Measurements from ENCODE around the gene WWOX.

Gene WWOX

GRCh38 chr16:78137179-78137578, 37.7 kb downstream of the WWOX start:
- Histone ChIP-seq H3K9me3 (ENCODE audit: control insufficient read depth in 2 of 2, low read length in 2 of 2) (no peaks in the 10 kb centered on the region), H3K36me3 (ENCODE audit: control insufficient read depth in 2 of 2, insufficient read depth in 2 of 2, low read length in 2 of 2) (no peaks in the 10 kb centered on the region), H3K4me3 (ENCODE audit: low read length in 2 of 2) (no peak overlapping the region), H3K27ac (ENCODE audit: low read depth in 2 of 2, low read length in 2 of 2) (no peak overlapping the region), H3K4me1 (ENCODE audit: control insufficient read depth in 2 of 2, insufficient read depth in 2 of 2, low read length in 2 of 2) (peaks cover 0 to 3% of the 10 kb centered on the region in 2 donors), H3K27me3 (ENCODE audit: control insufficient read depth in 2 of 2, insufficient read depth in 2 of 2, low read length in 2 of 2) (no peaks in the 10 kb centered on the region), H3K9ac (ENCODE audit: low read depth in 1 of 2, low read length in 2 of 2) (no peak overlapping the region)

GRCh38 chr16:78137782-78138616, 38.5 kb downstream of the WWOX start:
- Histone ChIP-seq H3K4me1 (ENCODE audit: control insufficient read depth in 2 of 2, insufficient read depth in 2 of 2, low read length in 2 of 2) (peaks cover 0 to 3% of the 10 kb centered on the region in 2 donors), H3K9ac (ENCODE audit: low read depth in 1 of 2, low read length in 2 of 2) (no peak overlapping the region), H3K27me3 (ENCODE audit: control insufficient read depth in 2 of 2, insufficient read depth in 2 of 2, low read length in 2 of 2) (no peaks in the 10 kb centered on the region), H3K27ac (ENCODE audit: low read depth in 2 of 2, low read length in 2 of 2) (no peak overlapping the region), H3K9me3 (ENCODE audit: control insufficient read depth in 2 of 2, low read length in 2 of 2) (no peaks in the 10 kb centered on the region), H3K36me3 (ENCODE audit: control insufficient read depth in 2 of 2, insufficient read depth in 2 of 2, low read length in 2 of 2) (no peaks in the 10 kb centered on the region), H3K4me3 (ENCODE audit: low read length in 2 of 2) (no peak overlapping the region)

- no peak overlapping the region for H3K4me3 ChIP-seq (ENCODE audit: low read length in 2 of 2)
- no peaks in the 10 kb centered on the region for H3K9me3 ChIP-seq (ENCODE audit: control insufficient read depth in 2 of 2, low read length in 2 of 2)
- no peak overlapping the region for H3K9ac ChIP-seq (ENCODE audit: low read depth in 1 of 2, low read length in 2 of 2)
- H3K36me3 ChIP-seq (ENCODE audit: control insufficient read depth in 2 of 2, insufficient read depth in 2 of 2, low read length in 2 of 2), result no peaks in the 10 kb centered on the region
- H3K4me1 ChIP-seq (ENCODE audit: control insufficient read depth in 2 of 2, insufficient read depth in 2 of 2, low read length in 2 of 2), result no peaks in the 10 kb centered on the region
- H3K27me3 ChIP-seq (ENCODE audit: control insufficient read depth in 2 of 2, insufficient read depth in 2 of 2, low read length in 2 of 2), result no peaks in the 10 kb centered on the region
- H3K27ac ChIP-seq (ENCODE audit: low read depth in 2 of 2, low read length in 2 of 2), result no peak overlapping the region
Measured at GRCh38 chr16:78140818-78141466, 41.5 kb downstream of the WWOX start.

- H3K27ac ChIP-seq (ENCODE audit: low read depth in 2 of 2, low read length in 2 of 2), result no peak overlapping the region
- H3K4me3 ChIP-seq (ENCODE audit: low read length in 2 of 2), result no peak overlapping the region
- no peaks in the 10 kb centered on the region for H3K9me3 ChIP-seq (ENCODE audit: control insufficient read depth in 2 of 2, low read length in 2 of 2)
- no peak overlapping the region for H3K9ac ChIP-seq (ENCODE audit: low read depth in 1 of 2, low read length in 2 of 2)
- no peaks in the 10 kb centered on the region for H3K4me1 ChIP-seq (ENCODE audit: control insufficient read depth in 2 of 2, insufficient read depth in 2 of 2, low read length in 2 of 2)
- H3K36me3 ChIP-seq (ENCODE audit: control insufficient read depth in 2 of 2, insufficient read depth in 2 of 2, low read length in 2 of 2), result no peaks in the 10 kb centered on the region
- H3K27me3 ChIP-seq (ENCODE audit: control insufficient read depth in 2 of 2, insufficient read depth in 2 of 2, low read length in 2 of 2), result no peaks in the 10 kb centered on the region
Measured at GRCh38 chr16:78142788-78143187, 43.3 kb downstream of the WWOX start.

- H3K4me1 ChIP-seq (ENCODE audit: control insufficient read depth in 2 of 2, insufficient read depth in 2 of 2, low read length in 2 of 2), result no peaks in the 10 kb centered on the region
- H3K4me3 ChIP-seq (ENCODE audit: low read length in 2 of 2), result no peak overlapping the region
- H3K27ac ChIP-seq (ENCODE audit: low read depth in 2 of 2, low read length in 2 of 2), result no peak overlapping the region
- no peaks in the 10 kb centered on the region for H3K9me3 ChIP-seq (ENCODE audit: control insufficient read depth in 2 of 2, low read length in 2 of 2)
- no peaks in the 10 kb centered on the region for H3K36me3 ChIP-seq (ENCODE audit: control insufficient read depth in 2 of 2, insufficient read depth in 2 of 2, low read length in 2 of 2)
- no peaks in the 10 kb centered on the region for H3K27me3 ChIP-seq (ENCODE audit: control insufficient read depth in 2 of 2, insufficient read depth in 2 of 2, low read length in 2 of 2)
- H3K9ac ChIP-seq (ENCODE audit: low read depth in 1 of 2, low read length in 2 of 2), result no peak overlapping the region
Measured at GRCh38 chr16:78146807-78147206, 47.4 kb downstream of the WWOX start.

GRCh38 chr16:78147911-78148401, 48.5 kb downstream of the WWOX start:
- Histone ChIP-seq H3K4me1 (ENCODE audit: control insufficient read depth in 2 of 2, insufficient read depth in 2 of 2, low read length in 2 of 2) (no peaks in the 10 kb centered on the region), H3K9ac (ENCODE audit: low read depth in 1 of 2, low read length in 2 of 2) (no peak overlapping the region), H3K4me3 (ENCODE audit: low read length in 2 of 2) (no peak overlapping the region), H3K27me3 (ENCODE audit: control insufficient read depth in 2 of 2, insufficient read depth in 2 of 2, low read length in 2 of 2) (no peaks in the 10 kb centered on the region), H3K36me3 (ENCODE audit: control insufficient read depth in 2 of 2, insufficient read depth in 2 of 2, low read length in 2 of 2) (no peaks in the 10 kb centered on the region), H3K27ac (ENCODE audit: low read depth in 2 of 2, low read length in 2 of 2) (no peak overlapping the region), H3K9me3 (ENCODE audit: control insufficient read depth in 2 of 2, low read length in 2 of 2) (no peaks in the 10 kb centered on the region)

GRCh38 chr16:78150233-78150632, 50.8 kb downstream of the WWOX start:
- Histone ChIP-seq H3K36me3 (ENCODE audit: control insufficient read depth in 2 of 2, insufficient read depth in 2 of 2, low read length in 2 of 2) (no peaks in the 10 kb centered on the region), H3K9me3 (ENCODE audit: control insufficient read depth in 2 of 2, low read length in 2 of 2) (no peaks in the 10 kb centered on the region), H3K27ac (ENCODE audit: low read depth in 2 of 2, low read length in 2 of 2) (no peak overlapping the region), H3K4me3 (ENCODE audit: low read length in 2 of 2) (no peak overlapping the region), H3K27me3 (ENCODE audit: control insufficient read depth in 2 of 2, insufficient read depth in 2 of 2, low read length in 2 of 2) (no peaks in the 10 kb centered on the region), H3K9ac (ENCODE audit: low read depth in 1 of 2, low read length in 2 of 2) (no peak overlapping the region), H3K4me1 (ENCODE audit: control insufficient read depth in 2 of 2, insufficient read depth in 2 of 2, low read length in 2 of 2) (no peaks in the 10 kb centered on the region)

GRCh38 chr16:78154729-78155461, 55.4 kb downstream of the WWOX start:
- Histone ChIP-seq H3K36me3 (ENCODE audit: control insufficient read depth in 2 of 2, insufficient read depth in 2 of 2, low read length in 2 of 2) (no peaks in the 10 kb centered on the region), H3K27me3 (ENCODE audit: control insufficient read depth in 2 of 2, insufficient read depth in 2 of 2, low read length in 2 of 2) (no peaks in the 10 kb centered on the region), H3K4me3 (ENCODE audit: low read length in 2 of 2) (no peak overlapping the region), H3K9me3 (ENCODE audit: control insufficient read depth in 2 of 2, low read length in 2 of 2) (no peaks in the 10 kb centered on the region), H3K9ac (ENCODE audit: low read depth in 1 of 2, low read length in 2 of 2) (no peak overlapping the region), H3K4me1 (ENCODE audit: control insufficient read depth in 2 of 2, insufficient read depth in 2 of 2, low read length in 2 of 2) (peaks cover 0 to 3% of the 10 kb centered on the region in 2 donors), H3K27ac (ENCODE audit: low read depth in 2 of 2, low read length in 2 of 2) (no peak overlapping the region)

GRCh38 chr16:78155791-78156345, 56.4 kb downstream of the WWOX start:
- H3K9ac ChIP-seq (ENCODE audit: low read depth in 1 of 2, low read length in 2 of 2), result no peak overlapping the region
- H3K27ac ChIP-seq (ENCODE audit: low read depth in 2 of 2, low read length in 2 of 2), result no peak overlapping the region
- no peaks in the 10 kb centered on the region for H3K9me3 ChIP-seq (ENCODE audit: control insufficient read depth in 2 of 2, low read length in 2 of 2)
- peaks cover 0 to 3% of the 10 kb centered on the region in 2 donors for H3K4me1 ChIP-seq (ENCODE audit: control insufficient read depth in 2 of 2, insufficient read depth in 2 of 2, low read length in 2 of 2)
- no peaks in the 10 kb centered on the region for H3K27me3 ChIP-seq (ENCODE audit: control insufficient read depth in 2 of 2, insufficient read depth in 2 of 2, low read length in 2 of 2)
- H3K36me3 ChIP-seq (ENCODE audit: control insufficient read depth in 2 of 2, insufficient read depth in 2 of 2, low read length in 2 of 2), result no peaks in the 10 kb centered on the region
- no peak overlapping the region for H3K4me3 ChIP-seq (ENCODE audit: low read length in 2 of 2)

All from mucosa of rectum (tissue), 2 donors.